PC-9 (cell line): ENCODE measurements around the gene EXOC2. TPM values are rescaled to one million over a fixed set of nuclear protein-coding genes. Genes with fewer than 3 reads are reported as not detected.

ENCODE experiments used
- BruUV-seq: library from RNA; stranded (reverse); fragments of 400-500 nt; replicated peaks from 2 replicates; lab custom pipeline; 2021; lab: Mats Ljungman, UMichigan
- CTCF ChIA-PET: fragments of 300-600 bp; sonication (Branson Sonifier 250); formaldehyde crosslinking; loops from one replicate; lab custom pipeline; 2022; ENCODE audit warnings: antibody characterized with exemption; lab: Charles Lee
- POLR2A ChIA-PET: fragments of 300-600 bp; sonication (Branson Sonifier 250); formaldehyde crosslinking; loops from one replicate; lab custom pipeline; 2022; ENCODE audit warnings: antibody characterized with exemption; ENCODE audit not compliant: unreplicated experiment; lab: Charles Lee
- DNase-seq, 2 experiments: peaks; one replicate each; pipeline versions ENCODE4 v3.0.0 to v3.0.0-alpha.2; 2015 to 2022; ENCODE audit warnings: mixed read lengths in 1 of 2
- H2AFZ ChIP-seq: fragments of 200-600 bp; sonication (generic); 2 replicates; pipeline ENCODE4 v1.8.1; 2017; ENCODE audit warnings: antibody characterized with exemption
- H3F3A ChIP-seq: fragments of 200-600 bp; sonication (generic); 2 replicates; pipeline ENCODE4 v1.8.1; 2017; ENCODE audit warnings: antibody characterized with exemption, mild to moderate bottlenecking, low read depth; ENCODE audit not compliant: insufficient read depth
- H3K27ac ChIP-seq: fragments of 200-600 bp; sonication (generic); 2 replicates; pipeline ENCODE4 v1.6.1; 2016; ENCODE audit warnings: mixed run types
- H3K27me3 ChIP-seq: fragments of 200-600 bp; sonication (generic); 2 replicates; pipeline ENCODE4 v1.6.1; 2016; ENCODE audit warnings: low read depth, mixed run types; ENCODE audit not compliant: insufficient read depth
- H3K36me3 ChIP-seq: fragments of 200-600 bp; sonication (generic); 2 replicates; pipeline ENCODE4 v1.6.1; 2016; ENCODE audit warnings: low read depth, mixed run types
- H3K4me1 ChIP-seq: fragments of 200-600 bp; sonication (generic); replicated peaks from 2 replicates; pipeline ENCODE4 v1.6.1; 2016; ENCODE audit warnings: mixed run types; ENCODE audit not compliant: insufficient read depth
- H3K4me2 ChIP-seq: fragments of 200-600 bp; sonication (generic); 2 replicates; pipeline ENCODE4 v1.6.1; 2017; ENCODE audit warnings: mixed run types
- H3K4me3 ChIP-seq: fragments of 200-600 bp; sonication (generic); 2 replicates; pipeline ENCODE4 v1.6.1; 2016; ENCODE audit warnings: mixed run types
- H3K79me2 ChIP-seq: fragments of 200-600 bp; sonication (generic); 2 replicates; pipeline ENCODE4 v1.6.1; 2017; ENCODE audit warnings: low read depth, mixed run types
- H3K9me2 ChIP-seq: fragments of 200-600 bp; sonication (generic); 2 replicates; pipeline ENCODE4 v1.8.1; 2017; ENCODE audit warnings: mild to moderate bottlenecking; ENCODE audit not compliant: insufficient read depth
- H3K9me3 ChIP-seq: fragments of 200-600 bp; sonication (generic); 2 replicates; pipeline ENCODE4 v1.8.1; 2016; ENCODE audit warnings: low read depth; ENCODE audit not compliant: insufficient read depth
- H4K20me1 ChIP-seq: fragments of 200-600 bp; sonication (generic); 2 replicates; pipeline ENCODE4 v1.8.1; 2017; ENCODE audit not compliant: insufficient read depth
- CTCF ChIP-seq: fragments of 200-600 bp; sonication (generic); conservative IDR thresholded peaks from 2 replicates; pipeline ENCODE4 v1.6.1; 2017; ENCODE audit warnings: mixed run types, antibody characterized with exemption, mild to moderate bottlenecking, moderate library complexity
- EZH2 ChIP-seq: fragments of 200-600 bp; sonication (generic); IDR thresholded peaks from 2 replicates; pipeline ENCODE4 v1.8.0; 2017; ENCODE audit warnings: antibody characterized with exemption, low read depth
- intact Hi-C: fragments of 100-400 bp; cut with micrococcal nuclease; formaldehyde crosslinking; loops from one replicate; pipeline ENCODE4 v1.10.0; 2022; ENCODE audit not compliant: unreplicated experiment
- total RNA-seq: library from RNA; stranded (reverse); gene quantifications from 2 replicates; pipeline ENCODE4 v1.2.3, GENCODE V29; 2021

The EXOC2 gene
- total RNA-seq, 1 experiment from 2014 or later, result 28.2 TPM

GRCh38 chr6:705047-705446 lies 12.1 kb upstream of the EXOC2 start:
- no peaks in the 10 kb centered on the region for H4K20me1 ChIP-seq
- H3K4me2 ChIP-seq, result no peak overlapping the region
- no TSS peak for BruUV-seq
- no peaks in the 10 kb centered on the region for H3K9me3 ChIP-seq
- H3K4me3 ChIP-seq, result no peak overlapping the region
- no peak overlapping the region for H3K27ac ChIP-seq
- DNase-seq, result no peak
- intact Hi-C loops, result no loop called here
- no peaks in the 10 kb centered on the region for H3K27me3 ChIP-seq
- H2AFZ ChIP-seq, result no peak overlapping the region
- H3K9me2 ChIP-seq, result no peaks in the 10 kb centered on the region
- CTCF ChIA-PET, result no interaction called here
- no peaks in the 10 kb centered on the region for H3K36me3 ChIP-seq
- H3K4me1 ChIP-seq, result no peaks in the 10 kb centered on the region
- TF ChIP-seq CTCF (no peak), EZH2 (no peak)
- POLR2A ChIA-PET, result interaction anchor here (0.6 kb wide), 1 partner anchor 13 kb away, joined by 26 read pairs; no protein-coding TSS in a partner anchor
- no peaks in the 10 kb centered on the region for H3F3A ChIP-seq
- H3K79me2 ChIP-seq, result no peaks in the 10 kb centered on the region

DNA sequence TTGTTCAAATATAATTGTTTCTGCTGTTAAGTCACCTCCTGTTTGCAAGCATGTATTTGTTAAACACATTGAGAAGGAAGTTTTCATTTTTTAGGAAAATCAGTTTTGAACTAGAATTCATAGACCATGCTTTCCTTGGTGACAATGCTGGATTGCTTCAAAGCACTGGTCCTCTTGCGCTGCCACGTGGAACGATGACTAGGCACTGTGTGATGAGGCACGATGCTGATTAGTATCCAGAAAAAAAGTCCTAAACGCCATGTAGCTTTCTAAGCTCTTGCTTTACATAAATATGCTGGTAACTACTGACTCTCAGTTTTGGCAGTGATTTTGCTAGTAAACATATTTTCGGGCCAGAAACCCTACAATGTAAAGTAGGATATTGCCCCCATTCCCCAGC lies 11.1 kb upstream of the EXOC2 start:
- intact Hi-C loops, result no loop called here
- no TSS peak for BruUV-seq
- no peak overlapping the region for H3K4me2 ChIP-seq

GRCh38 chr6:703552-703951 lies 10.6 kb upstream of the EXOC2 start:
- Histone ChIP-seq H3K9me3 (no peaks in the 10 kb centered on the region), H3K9me2 (no peaks in the 10 kb centered on the region), H3K36me3 (no peaks in the 10 kb centered on the region), H3K4me1 (no peaks in the 10 kb centered on the region), H3F3A (no peaks in the 10 kb centered on the region), H3K4me2 (no peak overlapping the region), H3K27me3 (no peaks in the 10 kb centered on the region), H3K4me3 (no peak overlapping the region), H3K79me2 (no peaks in the 10 kb centered on the region), H2AFZ (no peak overlapping the region), H3K27ac (no peak overlapping the region), H4K20me1 (no peaks in the 10 kb centered on the region)
- no peak for DNase-seq
- no peak for TF ChIP-seq EZH2
- TF ChIP-seq CTCF, result no peak
- intact Hi-C loops, result no loop called here
- CTCF ChIA-PET, result no interaction called here
- POLR2A ChIA-PET, result no interaction called here
- no TSS peak for BruUV-seq

More for the DNA sequence above, 11.1 kb upstream of the EXOC2 start:
- no peak for DNase-seq
- ChIA-PET CTCF (no interaction called here), POLR2A (no interaction called here)
- Histone ChIP-seq H3K79me2 (no peaks in the 10 kb centered on the region), H3K4me3 (no peak overlapping the region), H4K20me1 (no peaks in the 10 kb centered on the region), H3K27me3 (no peaks in the 10 kb centered on the region), H3K9me3 (no peaks in the 10 kb centered on the region), H3K36me3 (no peaks in the 10 kb centered on the region), H3K27ac (no peak overlapping the region), H3K9me2 (no peaks in the 10 kb centered on the region), H3K4me1 (no peaks in the 10 kb centered on the region), H2AFZ (no peak overlapping the region), H3F3A (no peaks in the 10 kb centered on the region)
- TF ChIP-seq EZH2 (no peak), CTCF (no peak)
